HG03025 (cell line): ENCODE results near the gene CLDN12.
"Not testable (repeated sequence)": the region's sequence is repeated elsewhere in the genome, so short reads cannot be mapped to it uniquely, and the experiment has no call there.

Experiments used
- ATAC-seq: cut with Tn5 transposase; IDR thresholded peaks from one replicate; pipeline ENCODE4 v1.9.1; 2021; ENCODE audit warnings: mild to moderate bottlenecking, moderate library complexity; ENCODE audit not compliant: unreplicated experiment, low FRiP score

CLDN12 gene

GRCh38 chr7:90430614-90431460, 27.6 kb downstream of the CLDN12 start:
- ATAC-seq = no peak

- ATAC-seq = no peak
Observed at GRCh38 chr7:90432752-90433151, 29.5 kb downstream of the CLDN12 start.

GRCh38 chr7:90433221-90433620, 30.0 kb downstream of the CLDN12 start:
- no peak for ATAC-seq

- ATAC-seq = no peak
Observed at GRCh38 chr7:90445633-90446032, 42.4 kb downstream of the CLDN12 start.

GRCh38 chr7:90446137-90446899, 43.1 kb downstream of the CLDN12 start:
- no peak for ATAC-seq

GRCh38 chr7:90453259-90453891, 50.1 kb downstream of the CLDN12 start:
- ATAC-seq = no peak

- ATAC-seq = no peak
Observed at GRCh38 chr7:90453931-90454330, 50.7 kb downstream of the CLDN12 start.

GRCh38 chr7:90455163-90456030, 52.1 kb downstream of the CLDN12 start:
- ATAC-seq = no peak

GRCh38 chr7:90458104-90458503, 54.8 kb downstream of the CLDN12 start:
- ATAC-seq = no peak

- no peak for ATAC-seq
Observed at GRCh38 chr7:90459888-90460287, 56.6 kb downstream of the CLDN12 start.

- ATAC-seq = no peak
Observed at GRCh38 chr7:90461219-90461618, 58.0 kb downstream of the CLDN12 start.

- ATAC-seq = not testable (repeated sequence)
Observed at GRCh38 chr7:90463151-90463628, 59.9 kb downstream of the CLDN12 start.
